Measurements from ENCODE around the gene INHA.

Gene INHA

DNA sequence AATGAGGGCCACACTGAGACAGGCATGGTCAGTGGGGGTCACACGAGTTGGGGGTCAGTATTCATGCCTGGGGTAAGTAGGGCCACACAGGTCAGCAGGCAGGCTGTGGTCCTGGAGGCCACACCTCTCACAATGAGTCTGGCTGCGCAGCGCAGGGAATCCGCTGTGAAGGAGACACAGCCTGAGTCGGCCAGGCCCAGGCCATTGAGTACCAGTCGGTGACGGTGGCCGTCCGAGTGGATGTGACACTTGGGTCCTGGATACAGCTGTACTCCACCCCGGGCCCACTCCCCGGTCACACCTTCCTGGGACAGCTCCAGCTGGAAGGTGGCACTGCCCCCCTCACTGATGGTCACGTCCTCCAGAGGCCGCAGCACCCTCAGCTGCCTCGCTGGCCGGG lies 17.8 kb upstream of the INHA start:
- TF ChIP-seq TEAD4 (IDR thresholded peaks at IDR 0.05): no peak
- no peak for TF ChIP-seq NFIC (IDR thresholded peaks at IDR 0.05)
- TF ChIP-seq, protein P1, sequence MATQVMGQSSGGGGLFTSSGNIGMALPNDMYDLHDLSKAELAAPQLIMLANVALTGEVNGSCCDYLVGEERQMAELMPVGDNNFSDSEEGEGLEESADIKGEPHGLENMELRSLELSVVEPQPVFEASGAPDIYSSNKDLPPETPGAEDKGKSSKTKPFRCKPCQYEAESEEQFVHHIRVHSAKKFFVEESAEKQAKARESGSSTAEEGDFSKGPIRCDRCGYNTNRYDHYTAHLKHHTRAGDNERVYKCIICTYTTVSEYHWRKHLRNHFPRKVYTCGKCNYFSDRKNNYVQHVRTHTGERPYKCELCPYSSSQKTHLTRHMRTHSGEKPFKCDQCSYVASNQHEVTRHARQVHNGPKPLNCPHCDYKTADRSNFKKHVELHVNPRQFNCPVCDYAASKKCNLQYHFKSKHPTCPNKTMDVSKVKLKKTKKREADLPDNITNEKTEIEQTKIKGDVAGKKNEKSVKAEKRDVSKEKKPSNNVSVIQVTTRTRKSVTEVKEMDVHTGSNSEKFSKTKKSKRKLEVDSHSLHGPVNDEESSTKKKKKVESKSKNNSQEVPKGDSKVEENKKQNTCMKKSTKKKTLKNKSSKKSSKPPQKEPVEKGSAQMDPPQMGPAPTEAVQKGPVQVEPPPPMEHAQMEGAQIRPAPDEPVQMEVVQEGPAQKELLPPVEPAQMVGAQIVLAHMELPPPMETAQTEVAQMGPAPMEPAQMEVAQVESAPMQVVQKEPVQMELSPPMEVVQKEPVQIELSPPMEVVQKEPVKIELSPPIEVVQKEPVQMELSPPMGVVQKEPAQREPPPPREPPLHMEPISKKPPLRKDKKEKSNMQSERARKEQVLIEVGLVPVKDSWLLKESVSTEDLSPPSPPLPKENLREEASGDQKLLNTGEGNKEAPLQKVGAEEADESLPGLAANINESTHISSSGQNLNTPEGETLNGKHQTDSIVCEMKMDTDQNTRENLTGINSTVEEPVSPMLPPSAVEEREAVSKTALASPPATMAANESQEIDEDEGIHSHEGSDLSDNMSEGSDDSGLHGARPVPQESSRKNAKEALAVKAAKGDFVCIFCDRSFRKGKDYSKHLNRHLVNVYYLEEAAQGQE (IDR thresholded peaks at IDR 0.05; ENCODE audit: low read depth): no peak
- TF ChIP-seq TAF1 (IDR thresholded peaks at IDR 0.05; ENCODE audit: low read depth): no peak
- TF ChIP-seq EGR1 (IDR thresholded peaks at IDR 0.05): no peak
- TF ChIP-seq CREB1 (IDR thresholded peaks at IDR 0.05; ENCODE audit: low read depth): no peak
- TF ChIP-seq RAD21 (IDR thresholded peaks at IDR 0.05; ENCODE audit: low read depth): no peak
- TF ChIP-seq FOXM1 (IDR thresholded peaks at IDR 0.05; ENCODE audit: borderline replicate concordance, low read depth): no peak
- TF ChIP-seq, protein P2, sequence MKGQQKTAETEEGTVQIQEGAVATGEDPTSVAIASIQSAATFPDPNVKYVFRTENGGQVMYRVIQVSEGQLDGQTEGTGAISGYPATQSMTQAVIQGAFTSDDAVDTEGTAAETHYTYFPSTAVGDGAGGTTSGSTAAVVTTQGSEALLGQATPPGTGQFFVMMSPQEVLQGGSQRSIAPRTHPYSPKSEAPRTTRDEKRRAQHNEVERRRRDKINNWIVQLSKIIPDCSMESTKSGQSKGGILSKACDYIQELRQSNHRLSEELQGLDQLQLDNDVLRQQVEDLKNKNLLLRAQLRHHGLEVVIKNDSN (IDR thresholded peaks at IDR 0.05): no peak

DNA sequence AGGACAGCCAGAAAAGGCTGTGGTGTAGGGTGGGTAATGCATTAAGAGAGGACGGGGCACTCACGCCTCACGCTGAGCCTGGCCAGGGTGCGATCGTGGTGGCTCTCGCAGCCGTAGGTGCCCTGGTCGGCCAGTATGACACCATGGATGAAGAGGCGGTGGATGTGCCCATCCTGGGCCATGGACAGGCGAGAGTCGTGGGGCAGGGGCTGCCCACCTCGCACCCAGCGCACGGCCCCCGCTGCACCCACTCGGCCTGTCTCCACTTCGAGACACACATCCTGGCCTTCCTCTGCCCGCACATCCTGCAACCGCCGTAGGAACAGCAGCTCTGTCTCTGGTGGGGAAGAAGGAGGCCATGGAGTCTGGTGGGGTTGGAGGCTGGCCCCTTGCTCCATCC lies 16.2 kb upstream of the INHA start:
- no peak for TF ChIP-seq EP300 (IDR thresholded peaks at IDR 0.05; ENCODE audit: borderline replicate concordance)
- TF ChIP-seq NFIC (IDR thresholded peaks at IDR 0.05): no peak
- TF ChIP-seq CREB1 (IDR thresholded peaks at IDR 0.05; ENCODE audit: low read depth): no peak
- no peak for TF ChIP-seq RAD21 (IDR thresholded peaks at IDR 0.05; ENCODE audit: low read depth)
- TF ChIP-seq EGR1 (IDR thresholded peaks at IDR 0.05): no peak
- TF ChIP-seq TAF1 (IDR thresholded peaks at IDR 0.05; ENCODE audit: low read depth): no peak
- TF ChIP-seq TCF12 (IDR thresholded peaks at IDR 0.05; ENCODE audit: low read depth): no peak
- TF ChIP-seq YY1 (IDR thresholded peaks at IDR 0.05; ENCODE audit: low read depth): no peak
- TF ChIP-seq, protein P2 (IDR thresholded peaks at IDR 0.05): no peak
- TF ChIP-seq, protein P1 (IDR thresholded peaks at IDR 0.05; ENCODE audit: low read depth): no peak

DNA sequence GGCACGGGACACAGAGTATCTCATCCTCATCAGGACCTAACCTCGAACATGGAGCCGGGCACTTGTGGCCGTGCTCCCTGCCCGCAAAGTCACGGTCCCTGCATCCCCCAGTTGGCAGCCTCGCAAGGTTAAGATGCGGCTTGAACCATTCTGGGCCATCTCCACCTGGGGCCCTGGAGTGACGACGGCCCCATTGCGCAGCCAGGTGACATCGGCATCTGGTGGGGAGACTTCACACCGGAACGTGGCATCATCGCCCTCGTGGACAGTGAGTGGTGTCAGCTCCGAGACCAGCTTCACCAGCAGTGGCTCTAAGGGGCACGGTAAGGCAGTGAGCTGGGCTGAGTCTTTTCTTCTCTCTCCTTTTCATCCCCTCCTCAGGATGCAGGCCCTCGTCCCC lies 15.7 kb upstream of the INHA start:
- TF ChIP-seq ZBTB7A (IDR thresholded peaks at IDR 0.05; ENCODE audit: low read depth): no peak
- TF ChIP-seq CREB1 (IDR thresholded peaks at IDR 0.05; ENCODE audit: low read depth): no peak
- TF ChIP-seq EP300 (IDR thresholded peaks at IDR 0.05; ENCODE audit: borderline replicate concordance): no peak
- no peak for TF ChIP-seq TEAD4 (IDR thresholded peaks at IDR 0.05)

DNA sequence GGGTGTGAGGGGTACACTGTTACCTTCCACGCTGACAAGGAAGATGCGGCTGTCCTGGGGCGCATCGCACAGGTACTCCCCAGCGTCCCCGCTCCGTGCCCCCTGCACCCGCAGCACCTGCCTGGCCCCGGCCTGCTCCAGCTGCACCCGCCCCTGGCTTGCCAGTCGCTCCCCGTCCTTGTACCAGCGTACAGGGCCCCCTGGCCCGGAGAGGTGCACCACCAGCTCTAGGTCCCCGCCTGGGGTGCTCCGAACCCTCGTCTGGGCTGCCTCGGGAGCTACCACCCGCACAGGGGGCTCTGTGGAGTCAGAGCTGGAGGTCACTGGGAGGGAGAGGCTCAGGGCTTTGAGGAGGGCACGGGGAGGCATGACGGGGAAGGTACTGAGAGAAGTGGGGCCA lies 14.8 kb upstream of the INHA start:
- TF ChIP-seq, protein P1 (IDR thresholded peaks at IDR 0.05; ENCODE audit: low read depth): no peak
- TF ChIP-seq RAD21 (IDR thresholded peaks at IDR 0.05; ENCODE audit: low read depth): no peak
- no peak for TF ChIP-seq ZBTB7A (IDR thresholded peaks at IDR 0.05; ENCODE audit: low read depth)
- TF ChIP-seq EGR1 (IDR thresholded peaks at IDR 0.05): no peak
- no peak for TF ChIP-seq EP300 (IDR thresholded peaks at IDR 0.05; ENCODE audit: borderline replicate concordance)
- TF ChIP-seq TAF1 (IDR thresholded peaks at IDR 0.05; ENCODE audit: low read depth): no peak
- no peak for TF ChIP-seq FOXM1 (IDR thresholded peaks at IDR 0.05; ENCODE audit: borderline replicate concordance, low read depth)
- TF ChIP-seq TEAD4 (IDR thresholded peaks at IDR 0.05): no peak
- TF ChIP-seq, protein P2 (IDR thresholded peaks at IDR 0.05): no peak
- TF ChIP-seq YY1 (IDR thresholded peaks at IDR 0.05; ENCODE audit: low read depth): no peak
- no peak for TF ChIP-seq TCF12 (IDR thresholded peaks at IDR 0.05; ENCODE audit: low read depth)
- TF ChIP-seq, protein P3, sequence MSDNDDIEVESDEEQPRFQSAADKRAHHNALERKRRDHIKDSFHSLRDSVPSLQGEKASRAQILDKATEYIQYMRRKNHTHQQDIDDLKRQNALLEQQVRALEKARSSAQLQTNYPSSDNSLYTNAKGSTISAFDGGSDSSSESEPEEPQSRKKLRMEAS (IDR thresholded peaks at IDR 0.05): no peak
- TF ChIP-seq CREB1 (IDR thresholded peaks at IDR 0.05; ENCODE audit: low read depth): no peak
- TF ChIP-seq CEBPB (IDR thresholded peaks at IDR 0.05): no peak
- TF ChIP-seq NFIC (IDR thresholded peaks at IDR 0.05): no peak

Measured in Ishikawa (cell line).